Measurements from ENCODE around the gene PRKN.

DNA sequence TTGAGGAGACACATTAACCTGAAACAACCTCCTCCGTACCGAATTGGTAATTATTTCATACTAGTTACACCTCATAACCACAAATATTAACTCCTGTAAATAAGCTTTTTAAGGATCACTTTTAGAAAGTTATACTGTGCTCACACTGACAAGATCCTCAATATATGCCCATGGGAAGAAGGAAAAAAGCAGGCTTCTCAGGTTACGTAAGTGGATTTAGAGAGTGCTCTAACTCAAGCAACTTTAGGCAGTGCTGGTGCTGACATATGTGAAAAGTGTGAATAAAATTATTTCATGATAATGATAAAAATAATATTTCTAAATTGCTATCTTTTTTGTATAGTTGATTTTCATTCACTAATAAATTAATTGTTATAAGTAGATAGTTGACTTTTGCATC is 76.1 kb downstream of the PRKN start:
- TF ChIP-seq, protein P1, sequence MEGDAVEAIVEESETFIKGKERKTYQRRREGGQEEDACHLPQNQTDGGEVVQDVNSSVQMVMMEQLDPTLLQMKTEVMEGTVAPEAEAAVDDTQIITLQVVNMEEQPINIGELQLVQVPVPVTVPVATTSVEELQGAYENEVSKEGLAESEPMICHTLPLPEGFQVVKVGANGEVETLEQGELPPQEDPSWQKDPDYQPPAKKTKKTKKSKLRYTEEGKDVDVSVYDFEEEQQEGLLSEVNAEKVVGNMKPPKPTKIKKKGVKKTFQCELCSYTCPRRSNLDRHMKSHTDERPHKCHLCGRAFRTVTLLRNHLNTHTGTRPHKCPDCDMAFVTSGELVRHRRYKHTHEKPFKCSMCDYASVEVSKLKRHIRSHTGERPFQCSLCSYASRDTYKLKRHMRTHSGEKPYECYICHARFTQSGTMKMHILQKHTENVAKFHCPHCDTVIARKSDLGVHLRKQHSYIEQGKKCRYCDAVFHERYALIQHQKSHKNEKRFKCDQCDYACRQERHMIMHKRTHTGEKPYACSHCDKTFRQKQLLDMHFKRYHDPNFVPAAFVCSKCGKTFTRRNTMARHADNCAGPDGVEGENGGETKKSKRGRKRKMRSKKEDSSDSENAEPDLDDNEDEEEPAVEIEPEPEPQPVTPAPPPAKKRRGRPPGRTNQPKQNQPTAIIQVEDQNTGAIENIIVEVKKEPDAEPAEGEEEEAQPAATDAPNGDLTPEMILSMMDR (IDR thresholded peaks at IDR 0.05), result no peak
- TF ChIP-seq POLR2A (IDR thresholded peaks at IDR 0.05) (no peak), EP300 (IDR thresholded peaks at IDR 0.05) (no peak)

Data from tibial nerve (tissue), 4 donors.